HG02870 (cell line): ENCODE measurements around the gene PRELID1.

Source experiments
- ATAC-seq: cut with Tn5 transposase; IDR thresholded peaks from one replicate; pipeline ENCODE4 v1.9.1; 2021; ENCODE audit warnings: mild to moderate bottlenecking, moderate library complexity; ENCODE audit not compliant: unreplicated experiment

Gene PRELID1

DNA sequence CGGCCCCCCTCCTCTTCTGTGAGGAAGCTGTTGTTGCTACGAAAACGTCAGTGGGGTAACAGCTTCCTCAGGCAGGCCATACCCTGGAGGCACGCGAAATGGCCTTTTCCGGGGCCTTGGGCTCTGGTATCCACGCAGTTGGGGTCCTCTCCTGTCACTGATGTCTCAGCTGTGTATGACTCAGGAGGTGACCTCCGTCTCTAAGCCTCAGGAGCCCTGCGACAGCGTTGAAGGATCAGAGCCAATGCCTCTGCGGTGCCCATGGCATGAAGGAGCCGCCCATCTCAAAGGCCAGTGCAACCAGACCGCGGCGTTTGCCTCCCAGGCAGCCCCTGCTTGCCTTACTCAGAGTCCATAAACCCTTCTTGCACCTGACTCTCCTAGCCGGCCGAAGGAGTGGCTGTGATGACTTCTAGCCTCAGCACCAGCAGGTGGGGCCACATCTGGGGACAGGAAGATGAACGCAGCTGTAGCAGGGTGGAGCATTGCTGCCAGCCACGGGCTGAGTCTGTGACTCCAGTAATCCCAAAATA is 9.1 kb downstream of the PRELID1 start:
- ATAC-seq, result peak; percentile 5

DNA sequence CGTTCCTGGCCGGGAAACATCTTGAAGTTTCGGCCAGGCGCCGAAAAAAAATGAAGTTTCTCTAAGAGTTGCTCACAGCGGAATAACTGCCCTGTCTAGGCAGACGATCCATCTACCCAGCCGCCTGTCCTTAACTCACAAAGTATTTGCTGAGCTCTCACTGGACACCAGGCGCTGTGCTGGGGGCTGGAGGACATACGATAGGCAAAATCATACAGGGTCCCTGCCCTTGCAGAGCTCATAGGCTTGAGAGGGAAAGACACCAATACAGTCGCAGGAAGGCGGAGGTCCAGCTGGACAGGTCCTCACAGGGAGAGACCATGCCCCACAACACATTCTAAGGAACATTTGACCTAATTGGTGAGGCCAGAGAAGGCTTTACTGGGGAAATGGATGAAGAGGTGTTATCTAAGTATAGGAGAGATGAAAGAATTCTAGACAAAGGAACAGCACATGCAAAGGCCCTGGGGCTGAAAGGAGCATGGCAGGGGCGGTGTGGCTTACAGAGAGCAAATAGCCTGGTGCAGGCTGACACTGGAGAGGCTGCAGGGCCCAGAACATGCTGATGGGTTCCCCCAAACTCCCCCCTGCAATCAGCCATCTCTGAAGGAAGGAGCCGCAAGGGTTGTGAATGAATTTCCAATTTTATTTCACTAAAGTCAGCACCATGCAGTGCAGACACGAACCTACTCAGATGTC is 10.1 kb downstream of the PRELID1 start:
- no peak for ATAC-seq

DNA sequence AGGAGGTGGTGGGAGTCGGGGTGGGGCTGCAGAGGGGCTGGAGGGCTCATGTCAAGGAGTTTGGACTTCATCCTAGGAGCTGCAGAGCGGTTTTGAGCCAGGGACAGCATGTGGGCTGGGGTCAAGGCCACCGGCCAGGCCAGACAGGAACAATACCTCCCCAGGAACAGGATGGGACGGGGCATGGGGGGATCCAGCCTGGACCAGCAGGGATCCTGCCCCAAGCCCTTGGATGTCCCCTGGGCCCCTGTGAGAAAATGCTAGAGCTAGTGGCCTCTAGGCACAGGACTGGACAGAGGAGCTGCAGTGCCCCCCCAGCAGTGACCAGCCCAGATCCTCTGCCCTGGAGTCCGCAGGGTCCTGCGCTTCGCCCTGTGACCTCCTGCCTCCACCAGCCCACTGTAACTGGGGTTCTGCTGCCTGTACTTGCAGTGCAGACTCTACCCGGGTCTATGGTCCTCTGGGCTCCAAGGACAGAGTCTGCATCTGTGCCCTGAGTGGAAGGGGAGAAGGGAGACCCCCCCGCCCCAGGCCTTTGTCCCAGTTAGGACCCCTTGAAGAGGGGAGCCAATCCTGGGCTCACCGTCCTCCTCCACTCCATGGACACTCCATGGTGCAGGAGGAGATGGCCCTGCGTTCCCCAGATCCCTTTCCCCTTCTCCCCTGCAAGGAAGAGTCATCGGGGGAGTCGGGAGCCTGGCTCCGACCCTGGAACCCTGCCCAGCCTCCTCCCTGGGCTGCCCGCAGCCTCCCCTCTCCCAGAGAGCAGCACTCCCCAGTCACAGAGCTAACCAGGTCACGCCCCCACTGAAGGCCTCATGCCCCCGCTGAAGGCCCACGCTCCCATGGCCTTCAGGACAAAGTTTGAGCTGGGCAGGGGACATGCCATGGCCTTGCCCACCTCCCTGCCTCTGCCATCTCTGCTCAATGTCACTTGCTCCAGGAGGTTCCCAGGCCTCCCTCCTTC is 11.1 kb downstream of the PRELID1 start:
- ATAC-seq, result no peak

DNA sequence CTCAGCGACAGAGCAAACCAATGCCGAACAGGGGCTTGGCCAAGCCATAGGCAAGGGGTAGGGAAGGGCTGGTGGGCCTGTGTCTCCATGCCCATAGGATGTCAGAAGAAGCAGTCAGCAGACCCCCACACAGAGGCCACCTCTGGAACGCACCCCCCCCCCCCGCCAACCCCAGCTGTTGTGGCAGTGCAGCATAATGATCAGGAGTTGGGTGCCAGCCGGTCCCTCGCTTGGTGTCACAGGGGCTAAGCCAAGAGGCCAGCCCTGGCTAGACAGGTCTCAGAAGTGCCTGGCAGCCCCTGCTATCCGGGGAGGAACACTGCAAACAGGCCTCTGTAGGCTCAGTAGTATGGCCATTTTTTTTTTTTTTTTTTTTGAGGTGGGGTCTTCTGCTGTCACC is 11.8 kb downstream of the PRELID1 start:
- ATAC-seq, result no peak

DNA sequence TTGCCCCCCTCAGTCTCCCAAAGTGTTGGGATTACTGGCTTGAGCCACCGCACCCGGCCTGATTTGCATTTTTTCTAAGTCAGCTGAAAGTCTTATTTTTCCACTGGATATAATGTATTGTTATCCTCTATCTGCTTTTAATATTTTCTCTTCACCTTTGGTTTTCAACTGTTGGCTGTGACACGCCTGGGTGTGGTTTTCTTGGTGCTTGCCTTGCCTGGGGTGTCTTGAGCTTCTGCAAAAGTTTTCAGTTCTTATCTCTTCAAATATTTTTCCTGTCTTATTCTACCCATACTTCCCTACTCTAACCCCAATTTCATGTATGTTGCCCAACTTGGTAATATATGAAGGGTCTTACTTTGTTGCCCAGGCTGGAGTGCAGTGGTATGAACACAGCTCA is 12.4 kb downstream of the PRELID1 start:
- no peak for ATAC-seq

DNA sequence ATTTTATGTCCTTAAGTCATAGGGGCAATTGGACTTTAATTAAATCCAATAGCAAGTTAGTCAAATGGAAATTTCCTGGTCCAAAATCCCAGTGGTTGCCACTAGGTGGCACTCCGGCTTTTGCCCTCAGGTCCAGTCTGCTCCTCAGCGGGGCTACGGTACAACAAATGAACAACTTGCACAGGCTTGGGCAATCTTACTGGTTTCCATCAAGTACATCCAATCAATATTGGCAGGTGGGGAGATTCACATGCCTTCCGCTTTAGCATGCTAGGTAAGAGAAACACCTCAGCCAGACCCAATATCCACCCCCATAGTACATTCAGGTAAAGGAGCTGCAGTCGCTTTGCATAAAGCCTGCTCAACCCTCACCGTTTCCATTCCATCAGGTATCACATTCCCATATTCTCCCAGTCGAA is 14.4 kb downstream of the PRELID1 start:
- no peak for ATAC-seq

DNA sequence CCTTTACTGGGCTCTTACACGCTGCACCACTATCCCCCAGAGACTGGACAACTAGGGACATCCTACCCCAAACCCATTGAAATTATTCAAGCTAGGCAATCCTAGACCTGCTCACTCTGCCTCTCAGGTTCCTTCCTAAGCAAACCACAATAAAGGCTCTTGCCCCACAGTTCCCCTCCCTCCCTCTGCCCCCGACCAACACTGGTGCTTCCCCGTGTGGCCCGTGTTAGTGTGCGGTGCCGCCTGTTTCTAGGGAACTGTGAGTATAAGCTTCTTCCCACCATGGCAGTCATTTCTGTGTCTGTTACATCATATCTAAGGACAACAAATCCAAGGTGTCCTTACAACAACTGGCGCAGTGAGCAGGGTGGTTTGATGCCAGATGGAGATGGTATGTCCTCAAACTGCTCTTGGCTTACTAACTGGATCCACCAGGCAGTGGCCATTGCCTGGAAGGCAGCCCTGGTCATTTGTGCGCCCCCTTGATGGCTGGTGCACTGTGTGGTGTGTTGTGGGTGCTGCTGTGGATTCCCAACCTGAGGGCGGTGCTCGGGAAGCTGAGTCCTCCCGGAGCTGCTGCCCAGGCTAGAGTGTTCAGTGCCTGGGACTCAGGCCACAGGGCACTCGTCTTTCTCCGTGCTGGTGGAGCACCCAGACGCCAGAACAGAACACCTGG is 16.5 kb downstream of the PRELID1 start:
- no peak for ATAC-seq

DNA sequence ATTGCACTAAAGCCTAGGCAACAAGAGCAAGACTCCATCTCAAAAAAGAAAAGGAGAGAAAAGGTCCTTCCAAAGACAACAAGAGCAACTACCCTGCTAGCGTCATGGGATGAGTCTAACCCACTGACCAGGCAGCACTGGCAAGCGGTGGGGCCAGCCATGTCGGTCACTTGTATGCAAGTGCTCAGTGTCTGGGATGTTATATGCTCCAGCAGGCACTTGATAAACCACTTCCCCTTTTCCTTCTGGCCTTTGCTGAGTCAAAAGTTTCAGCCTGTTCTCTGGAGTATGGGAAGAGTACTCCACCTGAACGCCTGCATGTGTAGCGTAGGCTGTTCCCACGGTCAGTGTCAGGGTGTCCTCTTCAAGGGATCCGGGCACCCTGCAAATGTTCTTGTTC is 17.3 kb downstream of the PRELID1 start:
- no peak for ATAC-seq

DNA sequence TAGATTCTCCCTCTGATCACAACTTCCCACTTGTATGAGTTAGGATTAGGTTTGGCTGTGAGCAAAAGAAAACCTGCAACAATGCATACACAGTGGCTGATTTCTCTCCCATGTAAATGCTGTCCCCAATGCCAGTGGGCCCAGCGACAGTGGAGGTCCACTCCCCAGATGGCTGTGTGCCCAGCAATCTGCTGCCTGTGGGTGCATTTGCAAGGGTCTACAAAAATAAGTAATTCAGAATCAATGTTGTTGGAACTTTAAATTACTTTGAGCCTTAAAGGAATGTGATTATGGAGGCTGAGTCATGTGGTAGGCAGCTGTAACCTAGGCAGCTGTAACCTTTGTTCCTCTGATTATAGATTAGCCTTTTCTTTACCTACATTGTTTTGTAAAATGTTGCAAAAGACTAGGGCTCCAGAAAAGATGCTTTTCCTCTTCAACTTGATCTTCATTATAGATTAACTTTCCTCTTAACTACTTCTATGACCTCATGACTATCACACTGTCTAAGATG is 22.3 kb downstream of the PRELID1 start:
- ATAC-seq, result no peak

DNA sequence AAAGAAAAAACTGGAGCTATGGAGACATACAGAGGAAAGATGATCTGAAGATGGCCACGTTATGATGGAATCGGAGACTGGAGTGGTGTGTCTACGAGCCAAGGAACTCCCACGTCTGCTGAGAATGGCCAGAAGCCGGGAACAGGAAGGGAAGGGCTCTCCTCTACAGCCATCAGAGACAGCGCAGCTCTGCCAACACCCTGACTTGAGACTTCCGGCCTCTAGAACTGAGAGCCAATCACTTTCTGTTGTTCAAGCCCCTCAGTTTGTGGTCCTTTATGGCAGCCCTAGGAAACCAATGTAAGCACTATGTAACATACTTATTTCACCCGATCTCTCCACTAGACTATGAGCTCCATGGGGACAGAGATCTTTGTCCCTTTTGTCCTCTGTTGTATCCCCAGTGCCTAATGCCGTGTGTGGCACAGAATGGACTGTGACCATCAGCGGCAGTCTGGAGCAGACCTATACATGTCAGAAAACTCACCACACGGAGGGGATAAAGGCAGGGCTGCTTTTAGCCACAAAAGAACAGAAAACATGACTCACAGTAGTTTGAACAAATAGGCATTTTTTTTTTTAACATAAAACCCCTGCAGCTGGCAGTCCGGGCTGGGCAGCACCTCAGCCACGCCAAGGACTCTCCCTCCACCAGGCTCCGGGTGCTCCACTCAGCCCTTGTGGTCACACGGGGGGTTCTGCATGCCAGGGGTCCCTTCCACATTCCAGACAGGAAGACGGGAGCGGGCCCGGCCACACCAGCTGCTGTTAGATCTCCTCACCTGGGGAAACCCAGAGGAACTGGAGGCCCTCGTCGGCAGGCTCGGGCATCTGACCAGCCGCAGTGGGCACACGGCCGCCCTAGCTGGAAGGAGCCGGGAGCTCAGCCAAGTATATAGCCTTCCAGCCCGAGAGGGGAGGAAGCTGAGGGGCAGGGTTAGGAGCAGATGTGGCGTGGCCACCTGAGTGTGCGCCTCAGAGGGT is 24.2 kb downstream of the PRELID1 start:
- no peak for ATAC-seq

DNA sequence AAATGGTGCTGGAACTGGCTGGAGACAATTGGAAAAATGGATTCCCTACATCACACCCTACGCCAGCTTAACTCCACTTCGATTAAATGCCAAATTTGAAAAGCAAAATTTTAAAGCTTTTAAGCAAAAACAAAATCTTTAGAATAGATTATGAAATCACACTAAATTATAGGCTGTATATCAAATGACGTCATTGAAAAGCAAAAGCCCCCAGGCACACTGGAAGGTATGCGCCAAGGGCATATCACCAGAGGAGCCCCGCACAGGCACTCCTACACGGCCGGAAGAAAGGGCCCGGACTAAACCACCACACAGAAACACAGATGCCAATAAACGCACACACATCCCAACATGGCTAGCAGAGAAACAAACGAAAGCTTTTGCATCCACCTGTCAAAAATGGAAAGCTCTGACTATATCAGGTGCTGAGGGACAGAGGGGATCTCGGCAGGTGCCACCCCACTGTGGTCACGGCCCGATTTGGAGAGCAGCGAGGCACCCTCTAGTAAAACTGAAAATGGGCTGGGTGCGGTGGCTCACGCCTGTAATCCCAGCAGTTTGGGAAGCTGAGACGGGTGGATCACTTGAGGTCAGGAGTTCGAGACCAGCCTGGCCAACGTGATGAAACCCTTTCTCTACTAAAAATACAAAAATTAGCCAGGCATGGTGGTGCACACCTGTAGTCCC is 25.1 kb downstream of the PRELID1 start:
- ATAC-seq, result no peak

DNA sequence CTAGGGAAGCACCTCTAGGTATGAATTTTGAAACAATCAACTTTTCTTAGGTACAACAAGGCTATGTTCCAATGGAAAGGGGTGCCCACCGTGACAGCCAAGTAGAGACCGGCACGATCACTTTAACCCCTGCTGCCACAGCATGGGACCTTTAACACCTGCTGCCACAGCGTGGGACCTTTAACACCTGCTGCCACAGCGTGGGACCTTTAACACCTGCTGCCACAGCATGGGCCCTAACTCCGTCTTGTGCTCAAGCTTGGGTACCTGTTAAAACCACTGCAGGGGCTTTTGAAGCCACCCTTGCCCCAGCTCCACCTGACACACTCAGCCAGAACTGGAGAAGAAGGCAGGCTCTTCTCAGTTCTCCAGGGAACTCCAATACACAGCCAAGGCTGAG is 26.3 kb downstream of the PRELID1 start:
- no peak for ATAC-seq

DNA sequence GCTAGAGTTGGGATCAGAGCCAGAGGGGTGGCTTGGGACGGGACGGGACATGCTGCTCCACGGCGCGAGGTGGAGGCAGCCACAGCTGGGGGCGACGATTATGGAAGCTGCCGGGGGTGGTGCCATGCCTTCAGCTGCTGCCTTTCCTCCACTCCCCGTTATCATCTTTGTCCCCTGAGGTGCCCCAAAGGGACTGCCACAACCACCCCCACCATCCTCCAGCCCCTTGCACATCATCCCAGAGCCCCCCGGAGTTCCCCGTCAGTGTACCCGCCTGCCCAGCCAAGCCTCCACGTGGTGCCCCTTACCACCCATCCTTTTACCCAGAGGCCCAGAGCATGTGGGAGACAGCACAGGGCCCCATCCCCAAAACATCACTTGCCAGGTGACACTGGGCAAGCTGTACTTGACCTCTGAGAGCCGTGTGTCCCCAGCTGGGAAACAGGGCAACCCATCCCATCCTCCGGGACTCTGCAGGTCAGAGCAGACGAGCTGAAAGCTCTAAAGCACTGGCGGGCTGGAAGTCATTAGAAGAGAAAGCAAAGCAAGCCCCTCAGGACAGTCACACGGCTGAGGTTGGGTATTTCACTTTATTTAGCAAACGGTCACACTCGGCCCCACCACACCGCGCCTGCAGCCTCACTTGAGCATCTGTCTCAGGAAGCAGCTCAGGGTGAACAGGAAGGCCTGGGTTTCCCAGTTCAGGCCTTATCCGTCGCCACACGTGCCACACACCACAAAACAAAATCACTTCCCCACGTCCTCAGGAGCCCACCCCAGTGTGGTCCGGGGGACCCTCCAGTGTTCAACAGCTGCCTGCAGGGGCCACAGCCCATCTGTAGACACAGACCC is 27.6 kb downstream of the PRELID1 start:
- no peak for ATAC-seq

DNA sequence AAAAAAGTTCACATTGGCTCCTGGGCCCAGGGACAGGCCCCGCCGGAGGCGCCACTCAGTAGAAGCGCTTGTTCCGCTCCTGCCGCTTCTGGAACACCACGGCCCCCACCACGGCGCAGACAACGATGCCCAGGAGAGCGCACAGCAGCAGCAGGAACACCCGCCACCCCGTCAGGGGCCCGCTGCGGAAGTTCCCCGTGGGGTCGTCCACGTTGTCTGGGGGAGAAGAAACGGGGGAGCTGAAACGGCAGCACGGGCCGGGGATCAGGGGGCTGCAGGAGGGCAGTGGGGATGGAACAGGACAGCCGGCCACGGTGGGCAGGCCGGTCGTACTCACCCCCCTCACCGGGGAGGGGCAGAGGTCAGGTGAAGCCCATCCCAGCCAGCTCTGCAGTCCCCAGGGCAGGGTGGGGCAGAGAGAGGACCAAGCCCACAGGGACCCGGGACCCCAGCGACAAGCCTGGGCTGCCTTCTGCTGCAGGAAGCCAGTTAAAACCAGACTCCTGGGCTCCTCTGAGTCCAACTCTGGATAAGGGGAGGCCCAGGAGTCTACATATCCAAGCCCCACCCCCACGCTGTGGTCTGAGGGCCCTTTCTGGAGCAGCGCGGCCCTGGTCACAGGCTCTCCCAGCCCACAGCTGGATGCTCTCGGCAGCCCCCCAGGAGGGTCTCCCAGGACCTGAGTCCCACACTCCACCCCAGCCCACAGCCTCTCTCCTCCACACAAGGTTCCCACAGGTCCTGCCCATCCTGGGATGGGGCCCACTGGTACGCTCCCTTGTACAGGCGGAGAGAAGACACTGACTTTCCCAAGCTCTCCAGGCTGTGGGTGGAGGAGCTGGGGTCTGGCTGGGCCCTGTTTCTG is 28.7 kb downstream of the PRELID1 start:
- ATAC-seq, result no peak

DNA sequence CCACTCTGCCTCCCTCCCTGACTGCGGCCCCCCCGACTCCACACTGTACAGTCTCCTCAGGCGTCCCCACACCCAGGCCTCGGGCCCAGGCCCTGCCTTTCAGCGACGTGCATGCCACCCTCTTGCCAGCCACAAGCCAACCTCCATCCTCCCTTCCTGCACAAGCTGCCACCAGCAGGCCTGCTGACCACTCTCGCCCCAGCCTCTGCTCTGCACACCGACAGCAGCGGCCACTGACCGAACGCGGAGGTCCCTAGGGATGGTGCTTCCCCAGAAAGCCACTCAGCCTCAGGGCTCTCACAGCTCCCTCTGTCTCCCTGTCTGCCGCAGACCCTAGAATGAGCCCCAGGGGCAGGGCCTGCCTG is 29.3 kb downstream of the PRELID1 start:
- ATAC-seq, result no peak

DNA sequence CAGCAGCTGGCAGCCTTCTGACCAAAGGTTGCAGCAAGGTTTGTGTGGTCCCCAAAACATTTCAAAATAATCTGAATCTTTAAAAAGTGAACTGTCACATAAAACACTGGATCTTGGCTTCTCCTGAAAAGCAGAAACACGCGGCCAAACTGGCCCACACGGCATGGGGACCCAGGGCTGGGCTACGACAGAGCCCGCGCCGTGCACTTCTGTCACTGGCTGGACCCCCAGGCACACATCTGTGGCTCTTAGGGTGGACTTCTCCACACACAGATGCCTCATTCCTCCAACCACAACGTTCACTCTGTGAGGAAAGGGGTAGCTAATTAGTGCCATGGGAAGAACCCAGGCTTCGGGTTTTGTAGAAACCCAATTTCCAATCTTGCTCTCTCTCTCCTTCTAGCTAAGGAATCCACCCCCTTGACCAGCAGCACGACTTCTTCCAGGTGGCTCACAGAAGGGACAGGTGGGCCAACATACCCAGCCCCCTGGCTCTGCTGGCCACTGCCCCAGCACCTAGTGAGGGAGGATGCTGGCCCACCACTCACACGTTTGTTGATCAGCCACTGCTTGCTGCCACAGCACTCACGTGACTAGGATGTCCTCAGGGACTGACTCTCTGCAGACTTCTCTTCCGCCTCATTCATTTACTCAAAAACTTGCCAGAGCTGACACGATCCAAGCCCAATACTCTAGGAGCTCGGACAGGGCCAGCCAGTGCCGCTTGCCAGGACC is 30.0 kb downstream of the PRELID1 start:
- no peak for ATAC-seq

DNA sequence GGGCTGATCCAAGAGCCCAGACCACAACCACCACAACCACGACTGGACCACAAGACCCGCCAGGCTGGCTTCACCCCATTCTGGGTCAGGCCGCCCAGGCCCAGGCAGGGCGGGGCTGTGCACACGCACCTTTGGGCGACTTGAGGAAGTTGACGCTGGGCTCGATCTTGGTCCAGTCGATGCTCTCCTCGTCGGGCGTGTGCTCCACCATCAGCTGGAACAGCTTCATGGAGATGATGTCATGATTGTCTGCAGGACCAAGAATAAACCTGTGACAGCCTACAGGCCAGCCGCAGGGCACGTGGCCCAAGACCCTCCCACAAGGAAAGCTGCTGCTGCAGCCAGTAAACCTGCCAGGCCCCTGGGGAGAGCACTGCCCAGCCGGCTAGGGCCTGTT is 30.6 kb downstream of the PRELID1 start:
- no peak for ATAC-seq
